ENCODE data around the gene WNT1.

WNT1 gene

DNA sequence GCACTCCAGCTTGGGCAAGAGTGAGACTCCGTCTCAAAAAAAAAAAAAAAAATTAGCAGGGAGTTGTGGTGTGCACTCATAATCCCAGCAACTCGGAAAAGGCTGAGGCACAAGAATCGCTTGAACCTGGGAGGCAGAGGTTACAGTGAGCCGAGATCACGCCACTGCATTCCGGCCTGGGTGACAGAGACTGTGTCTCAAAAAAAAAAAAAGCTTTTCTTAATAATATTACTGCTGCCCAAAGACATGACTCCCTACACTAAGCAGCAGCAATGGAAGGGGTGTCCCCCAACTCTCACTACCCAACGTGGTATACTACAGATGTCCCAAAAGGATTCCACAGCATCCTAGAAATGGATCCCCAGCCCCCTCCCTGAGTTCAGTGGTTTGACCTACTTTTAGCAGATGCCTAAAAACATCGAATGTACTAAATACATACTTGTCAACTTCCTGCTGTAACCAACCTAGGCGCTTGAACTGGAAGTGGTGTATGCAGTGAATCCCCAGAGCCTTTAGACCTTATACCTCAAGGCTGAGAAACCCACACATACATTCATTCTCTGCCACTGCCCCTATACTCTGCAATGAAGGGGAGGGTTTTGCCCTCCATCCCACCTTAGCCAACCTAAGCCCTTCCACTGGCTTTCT, 44.3 kb upstream of the WNT1 start:
- no peak for TF ChIP-seq EP300 (IDR thresholded peaks at IDR 0.05; ENCODE audit: borderline replicate concordance)
- TF ChIP-seq CREB1 (IDR thresholded peaks at IDR 0.05; ENCODE audit: low read depth), result no peak
- TF ChIP-seq TEAD4 (IDR thresholded peaks at IDR 0.05), result no peak
- TF ChIP-seq TCF12 (IDR thresholded peaks at IDR 0.05; ENCODE audit: low read depth), result no peak

DNA sequence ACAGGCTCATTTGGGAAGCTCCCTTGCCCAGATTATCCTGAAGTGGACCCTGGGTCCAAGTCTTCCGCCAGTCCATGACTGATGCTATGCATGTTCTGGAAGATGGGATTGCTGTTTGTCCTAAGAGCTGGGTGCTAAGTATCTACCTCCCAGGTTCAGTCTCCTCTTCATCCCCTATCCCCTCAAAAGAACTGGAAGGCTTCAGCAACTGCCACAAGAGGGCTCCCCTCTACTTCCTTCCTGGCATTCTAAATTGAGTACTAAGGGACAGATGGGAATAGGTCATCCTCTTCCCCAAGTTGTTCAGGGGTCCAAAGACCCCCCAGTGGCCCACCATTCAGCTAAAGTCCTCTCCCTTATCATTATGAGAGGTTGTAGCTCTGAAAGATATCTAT, 43.8 kb upstream of the WNT1 start:
- TF ChIP-seq, protein P1, sequence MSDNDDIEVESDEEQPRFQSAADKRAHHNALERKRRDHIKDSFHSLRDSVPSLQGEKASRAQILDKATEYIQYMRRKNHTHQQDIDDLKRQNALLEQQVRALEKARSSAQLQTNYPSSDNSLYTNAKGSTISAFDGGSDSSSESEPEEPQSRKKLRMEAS (IDR thresholded peaks at IDR 0.05), result no peak
- TF ChIP-seq RAD21 (IDR thresholded peaks at IDR 0.05; ENCODE audit: low read depth) (peak; percentile 53), NFIC (IDR thresholded peaks at IDR 0.05) (no peak), CEBPB (IDR thresholded peaks at IDR 0.05) (no peak), TAF1 (IDR thresholded peaks at IDR 0.05; ENCODE audit: low read depth) (no peak), EP300 (IDR thresholded peaks at IDR 0.05; ENCODE audit: borderline replicate concordance) (no peak)

DNA sequence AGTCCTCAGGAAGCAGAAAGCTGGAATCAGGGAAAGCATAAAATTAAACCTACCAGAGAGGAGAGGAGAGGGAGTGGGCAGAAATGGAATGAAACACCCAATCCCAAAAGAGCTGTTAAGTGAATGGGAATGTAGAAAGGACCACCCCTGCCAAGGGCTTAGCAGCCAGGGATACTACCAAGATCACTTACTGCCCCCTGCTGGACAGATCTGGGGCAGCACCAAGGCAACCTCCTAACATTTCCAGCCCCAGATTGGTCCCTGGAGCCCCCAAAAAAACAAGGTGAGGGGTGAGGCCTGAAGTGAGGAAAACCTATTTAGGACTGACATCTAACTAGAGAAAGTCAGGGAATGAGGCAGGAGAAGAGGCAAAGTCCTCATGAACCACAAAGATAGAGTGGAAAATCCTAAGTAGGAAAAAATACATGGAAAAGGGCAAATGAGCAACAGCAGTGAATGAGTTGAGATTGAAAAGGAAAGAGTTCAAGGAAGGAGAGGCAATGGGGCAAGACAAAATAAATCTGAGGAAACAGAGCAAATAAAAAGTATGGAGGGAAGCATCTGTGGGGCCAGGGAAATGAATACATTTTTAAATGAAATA, 41.6 kb upstream of the WNT1 start:
- TF ChIP-seq RAD21 (IDR thresholded peaks at IDR 0.05; ENCODE audit: low read depth), result peak; percentile 66
- no peak for TF ChIP-seq TCF12 (IDR thresholded peaks at IDR 0.05; ENCODE audit: low read depth)
- TF ChIP-seq, protein P2, sequence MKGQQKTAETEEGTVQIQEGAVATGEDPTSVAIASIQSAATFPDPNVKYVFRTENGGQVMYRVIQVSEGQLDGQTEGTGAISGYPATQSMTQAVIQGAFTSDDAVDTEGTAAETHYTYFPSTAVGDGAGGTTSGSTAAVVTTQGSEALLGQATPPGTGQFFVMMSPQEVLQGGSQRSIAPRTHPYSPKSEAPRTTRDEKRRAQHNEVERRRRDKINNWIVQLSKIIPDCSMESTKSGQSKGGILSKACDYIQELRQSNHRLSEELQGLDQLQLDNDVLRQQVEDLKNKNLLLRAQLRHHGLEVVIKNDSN (IDR thresholded peaks at IDR 0.05), result no peak
- TF ChIP-seq, protein P3, sequence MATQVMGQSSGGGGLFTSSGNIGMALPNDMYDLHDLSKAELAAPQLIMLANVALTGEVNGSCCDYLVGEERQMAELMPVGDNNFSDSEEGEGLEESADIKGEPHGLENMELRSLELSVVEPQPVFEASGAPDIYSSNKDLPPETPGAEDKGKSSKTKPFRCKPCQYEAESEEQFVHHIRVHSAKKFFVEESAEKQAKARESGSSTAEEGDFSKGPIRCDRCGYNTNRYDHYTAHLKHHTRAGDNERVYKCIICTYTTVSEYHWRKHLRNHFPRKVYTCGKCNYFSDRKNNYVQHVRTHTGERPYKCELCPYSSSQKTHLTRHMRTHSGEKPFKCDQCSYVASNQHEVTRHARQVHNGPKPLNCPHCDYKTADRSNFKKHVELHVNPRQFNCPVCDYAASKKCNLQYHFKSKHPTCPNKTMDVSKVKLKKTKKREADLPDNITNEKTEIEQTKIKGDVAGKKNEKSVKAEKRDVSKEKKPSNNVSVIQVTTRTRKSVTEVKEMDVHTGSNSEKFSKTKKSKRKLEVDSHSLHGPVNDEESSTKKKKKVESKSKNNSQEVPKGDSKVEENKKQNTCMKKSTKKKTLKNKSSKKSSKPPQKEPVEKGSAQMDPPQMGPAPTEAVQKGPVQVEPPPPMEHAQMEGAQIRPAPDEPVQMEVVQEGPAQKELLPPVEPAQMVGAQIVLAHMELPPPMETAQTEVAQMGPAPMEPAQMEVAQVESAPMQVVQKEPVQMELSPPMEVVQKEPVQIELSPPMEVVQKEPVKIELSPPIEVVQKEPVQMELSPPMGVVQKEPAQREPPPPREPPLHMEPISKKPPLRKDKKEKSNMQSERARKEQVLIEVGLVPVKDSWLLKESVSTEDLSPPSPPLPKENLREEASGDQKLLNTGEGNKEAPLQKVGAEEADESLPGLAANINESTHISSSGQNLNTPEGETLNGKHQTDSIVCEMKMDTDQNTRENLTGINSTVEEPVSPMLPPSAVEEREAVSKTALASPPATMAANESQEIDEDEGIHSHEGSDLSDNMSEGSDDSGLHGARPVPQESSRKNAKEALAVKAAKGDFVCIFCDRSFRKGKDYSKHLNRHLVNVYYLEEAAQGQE (IDR thresholded peaks at IDR 0.05; ENCODE audit: low read depth), result no peak

DNA sequence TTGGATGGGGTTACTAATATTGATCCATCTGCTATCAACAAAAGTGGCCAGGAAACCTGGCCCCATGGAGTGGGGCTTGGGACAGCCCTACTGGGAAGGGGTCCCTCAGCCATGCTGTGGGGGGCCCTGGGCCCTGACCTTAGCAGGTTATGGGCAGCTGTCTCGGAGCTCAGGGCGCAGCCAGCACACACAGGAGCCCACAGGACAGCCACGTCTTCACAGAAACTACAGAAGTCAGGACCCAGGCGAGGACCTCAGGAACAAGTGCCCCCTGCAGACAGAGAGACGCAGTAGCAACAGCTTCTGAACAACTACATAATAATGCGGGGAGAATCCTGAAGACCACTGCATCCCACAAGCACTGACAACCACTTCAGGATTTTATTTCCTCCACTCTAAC, 41.0 kb upstream of the WNT1 start:
- TF ChIP-seq CEBPB (IDR thresholded peaks at IDR 0.05) (no peak), RAD21 (IDR thresholded peaks at IDR 0.05; ENCODE audit: low read depth) (no peak), YY1 (IDR thresholded peaks at IDR 0.05; ENCODE audit: low read depth) (no peak)
- TF ChIP-seq, protein P1 (IDR thresholded peaks at IDR 0.05), result no peak

DNA sequence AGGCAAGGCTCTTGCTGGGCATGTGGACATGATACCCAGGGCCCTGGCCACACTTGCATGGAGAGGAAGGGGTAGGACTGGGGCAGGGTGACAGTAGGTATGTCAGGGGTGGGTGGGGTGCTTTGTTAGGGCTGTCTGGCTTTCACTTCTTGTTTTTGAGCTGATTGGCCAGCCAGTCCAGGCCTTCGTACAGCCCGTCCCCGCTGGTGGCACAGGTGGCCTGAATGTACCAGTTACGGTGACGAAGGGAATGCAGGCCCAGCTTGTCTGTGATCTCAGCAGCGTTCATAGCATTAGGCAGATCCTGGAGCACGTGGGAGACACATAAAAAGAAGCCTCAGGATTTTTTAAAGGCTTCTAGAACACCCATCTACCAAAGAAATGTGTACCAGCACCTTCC, 39.3 kb upstream of the WNT1 start:
- TF ChIP-seq EP300 (IDR thresholded peaks at IDR 0.05; ENCODE audit: borderline replicate concordance), result no peak

DNA sequence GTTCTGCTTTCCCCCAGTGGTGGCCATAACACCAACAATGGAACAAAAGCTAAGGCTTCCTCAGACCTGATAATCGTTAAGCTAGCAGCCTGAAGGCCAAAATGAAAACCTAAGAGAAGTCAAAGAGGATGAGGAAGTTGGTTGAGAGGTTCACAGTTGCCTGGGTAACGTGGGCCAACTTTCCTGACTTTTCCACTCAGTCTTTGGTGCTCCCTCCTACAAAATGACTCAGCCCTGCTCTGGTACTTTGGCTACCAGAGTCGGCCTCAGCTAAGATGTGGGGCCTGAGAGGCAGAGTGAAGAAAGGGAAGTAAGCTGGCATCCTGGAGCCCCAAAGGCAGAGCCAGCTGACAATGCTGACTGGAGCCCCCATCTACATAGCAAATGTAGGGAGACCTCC, 37.9 kb upstream of the WNT1 start:
- TF ChIP-seq RAD21 (IDR thresholded peaks at IDR 0.05; ENCODE audit: low read depth) (no peak), TEAD4 (IDR thresholded peaks at IDR 0.05) (no peak), CREB1 (IDR thresholded peaks at IDR 0.05; ENCODE audit: low read depth) (no peak), ZBTB7A (IDR thresholded peaks at IDR 0.05; ENCODE audit: low read depth) (no peak), TCF12 (IDR thresholded peaks at IDR 0.05; ENCODE audit: low read depth) (no peak), YY1 (IDR thresholded peaks at IDR 0.05; ENCODE audit: low read depth) (no peak), EGR1 (IDR thresholded peaks at IDR 0.05) (no peak), TAF1 (IDR thresholded peaks at IDR 0.05; ENCODE audit: low read depth) (no peak), EP300 (IDR thresholded peaks at IDR 0.05; ENCODE audit: borderline replicate concordance) (no peak), NFIC (IDR thresholded peaks at IDR 0.05) (no peak)
- TF ChIP-seq, protein P2 (IDR thresholded peaks at IDR 0.05), result no peak
- TF ChIP-seq, protein P1 (IDR thresholded peaks at IDR 0.05), result no peak

DNA sequence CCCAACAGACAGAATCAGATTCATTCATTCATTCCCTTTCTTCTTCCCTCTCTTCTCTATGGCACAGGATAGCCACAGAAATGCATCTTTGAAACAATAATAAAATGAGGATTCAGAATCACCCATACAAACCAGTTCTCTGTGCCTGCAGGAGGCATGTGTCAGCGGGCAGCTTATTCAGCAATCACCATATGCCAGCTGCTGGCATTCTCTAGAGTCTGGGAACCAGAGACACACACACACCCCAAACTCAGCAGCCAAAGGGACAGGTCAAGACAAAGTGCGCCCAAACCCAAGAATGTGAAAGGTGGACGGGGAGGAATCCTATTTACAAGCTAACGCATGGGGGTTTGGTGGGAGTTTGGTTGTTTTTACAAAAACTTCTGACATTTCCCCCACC, 34.9 kb upstream of the WNT1 start:
- no peak for TF ChIP-seq FOXM1 (IDR thresholded peaks at IDR 0.05; ENCODE audit: borderline replicate concordance, low read depth)
- TF ChIP-seq, protein P1 (IDR thresholded peaks at IDR 0.05), result no peak
- TF ChIP-seq CREB1 (IDR thresholded peaks at IDR 0.05; ENCODE audit: low read depth), result no peak
- no peak for TF ChIP-seq TCF12 (IDR thresholded peaks at IDR 0.05; ENCODE audit: low read depth)
- TF ChIP-seq, protein P2 (IDR thresholded peaks at IDR 0.05), result no peak
- no peak for TF ChIP-seq RAD21 (IDR thresholded peaks at IDR 0.05; ENCODE audit: low read depth)
- TF ChIP-seq, protein P3 (IDR thresholded peaks at IDR 0.05; ENCODE audit: low read depth), result no peak
- TF ChIP-seq CEBPB (IDR thresholded peaks at IDR 0.05), result no peak
- TF ChIP-seq TAF1 (IDR thresholded peaks at IDR 0.05; ENCODE audit: low read depth), result no peak
- no peak for TF ChIP-seq NFIC (IDR thresholded peaks at IDR 0.05)
- TF ChIP-seq EP300 (IDR thresholded peaks at IDR 0.05; ENCODE audit: borderline replicate concordance), result no peak
- TF ChIP-seq EGR1 (IDR thresholded peaks at IDR 0.05), result no peak
- TF ChIP-seq TEAD4 (IDR thresholded peaks at IDR 0.05), result no peak
- TF ChIP-seq YY1 (IDR thresholded peaks at IDR 0.05; ENCODE audit: low read depth), result no peak
- TF ChIP-seq ZBTB7A (IDR thresholded peaks at IDR 0.05; ENCODE audit: low read depth), result no peak
